Endometrial microvascular endothelial cells (primary cell): ENCODE results near the gene BRAF. TPM values are rescaled to one million over a fixed set of nuclear protein-coding genes. Genes with fewer than 3 reads are reported as not detected.
"Not testable (repeated sequence)": the region's sequence is repeated elsewhere in the genome, so short reads cannot be mapped to it uniquely, and the experiment has no call there.

Experiments used
- in situ Hi-C: cut with HindIII; loops from 2 replicates; pipeline ENCODE4 v1.10.0; 2017; ENCODE audit warnings: low sequenced_read_pairs, low pct_unique_long_range_greater_than_20kb; ENCODE audit errors: inconsistent ontology term
- total RNA-seq: library from RNA; depleted of rRNA; stranded (reverse); fragments of >200 nt; gene quantifications from one replicate; pipeline ENCODE4 v1.2.3, GENCODE V29; 2015; ENCODE audit errors: inconsistent ontology term

Gene BRAF
- 12.2 TPM for total RNA-seq

- in situ Hi-C loops, result no loop called here
These were observed at the start of gene BRAF for GRCh38 chr7:140924821-140925421. Gene BRAF, minus strand, starts transcription at chr7:140924929. Its CDS starts 226 bp downstream, at chr7:140924703.

- in situ Hi-C loops, result no loop called here
These were observed 48.4 kb upstream of the BRAF start for GRCh38 chr7:140972876-140973829.

GRCh38 chr7:140972344-140972743 is 47.6 kb upstream of the BRAF start:
- in situ Hi-C loops, result no loop called here

GRCh38 chr7:140967438-140967837 is 42.7 kb upstream of the BRAF start:
- in situ Hi-C loops, result no loop called here

GRCh38 chr7:140966561-140967233 is 42.0 kb upstream of the BRAF start:
- in situ Hi-C loops, result no loop called here

GRCh38 chr7:140961117-140961516 is 36.4 kb upstream of the BRAF start:
- in situ Hi-C loops, result no loop called here

- in situ Hi-C loops, result not testable (repeated sequence)
These were observed 32.3 kb upstream of the BRAF start for GRCh38 chr7:140956997-140957396.

GRCh38 chr7:140945940-140946339 is 21.2 kb upstream of the BRAF start:
- in situ Hi-C loops, result no loop called here

GRCh38 chr7:140942242-140942641 is 17.5 kb upstream of the BRAF start:
- in situ Hi-C loops, result not testable (repeated sequence)

GRCh38 chr7:140940898-140941297 is 16.2 kb upstream of the BRAF start:
- in situ Hi-C loops, result no loop called here

GRCh38 chr7:140937702-140938264 is 13.1 kb upstream of the BRAF start:
- in situ Hi-C loops, result no loop called here

- in situ Hi-C loops, result no loop called here
These were observed 4.0 kb upstream of the BRAF start for GRCh38 chr7:140928491-140929309.

- in situ Hi-C loops, result not testable (repeated sequence)
These were observed 3.2 kb upstream of the BRAF start for GRCh38 chr7:140927945-140928344.

- in situ Hi-C loops, result no loop called here
These were observed 2.6 kb upstream of the BRAF start for GRCh38 chr7:140927351-140927750.

- in situ Hi-C loops, result no loop called here
These were observed 1.5 kb upstream of the BRAF start for GRCh38 chr7:140926021-140926817.

GRCh38 chr7:140924019-140924820 is 509 bp downstream of the BRAF start:
- in situ Hi-C loops, result no loop called here
